Lower leg skin (tissue), 4 donors: ENCODE data around the gene ST3GAL3. TPM values are rescaled to one million over a fixed set of nuclear protein-coding genes. Genes with fewer than 3 reads are reported as not detected.

Source experiments
- DNase-seq, 2 donors: peaks; one replicate each; pipeline ENCODE4 v3.0.0-alpha.2; 2019; ENCODE audit warnings: low spot score in 2 of 2
- H3K4me3 ChIP-seq: fragments of 200-600 bp; sonication (generic); 2 replicates; pipeline ENCODE4 v1.5.1; 2017; ENCODE audit warnings: mild to moderate bottlenecking, low read depth; ENCODE audit not compliant: poor library complexity, severe bottlenecking
- POLR2A ChIP-seq, 2 donors: fragments of 450-650 bp; IDR thresholded peaks; one replicate each; pipeline ENCODE4 v1.6.1; 2016 to 2017; ENCODE audit warnings: antibody characterized with exemption in 2 of 2, mild to moderate bottlenecking in 1 of 2, moderate library complexity in 1 of 2
- WGBS, 2 donors: methylation state at CpG; one replicate each; pipeline ENCODE4 v1.1.5; 2018; 5-methylcytosine and 5-hydroxymethylcytosine counted together
- intact Hi-C: fragments of 100-400 bp; cut with DNase I; formaldehyde crosslinking; loops from one replicate; pipeline ENCODE4 v1.15.0; 2023; ENCODE audit warnings: low total_unique reads
- total RNA-seq, 4 donors: library from RNA; depleted of rRNA; stranded (reverse); fragments of >200 nt; gene quantifications; one replicate each; pipeline ENCODE4 v1.1.0, GENCODE V29; 2016
- TF ChIP-seq, protein P1 (sequence below), 3 donors: fragments of 450-650 bp; IDR thresholded peaks; one replicate each; pipeline ENCODE4 v1.5.1; 2016; ENCODE audit warnings: antibody characterized with exemption in 3 of 3, mild to moderate bottlenecking in 3 of 3, moderate library complexity in 2 of 3

Gene ST3GAL3
- total RNA-seq, 4 donors from 2014 or later, result 6.9 to 10.5 (median 8.0) TPM

DNA sequence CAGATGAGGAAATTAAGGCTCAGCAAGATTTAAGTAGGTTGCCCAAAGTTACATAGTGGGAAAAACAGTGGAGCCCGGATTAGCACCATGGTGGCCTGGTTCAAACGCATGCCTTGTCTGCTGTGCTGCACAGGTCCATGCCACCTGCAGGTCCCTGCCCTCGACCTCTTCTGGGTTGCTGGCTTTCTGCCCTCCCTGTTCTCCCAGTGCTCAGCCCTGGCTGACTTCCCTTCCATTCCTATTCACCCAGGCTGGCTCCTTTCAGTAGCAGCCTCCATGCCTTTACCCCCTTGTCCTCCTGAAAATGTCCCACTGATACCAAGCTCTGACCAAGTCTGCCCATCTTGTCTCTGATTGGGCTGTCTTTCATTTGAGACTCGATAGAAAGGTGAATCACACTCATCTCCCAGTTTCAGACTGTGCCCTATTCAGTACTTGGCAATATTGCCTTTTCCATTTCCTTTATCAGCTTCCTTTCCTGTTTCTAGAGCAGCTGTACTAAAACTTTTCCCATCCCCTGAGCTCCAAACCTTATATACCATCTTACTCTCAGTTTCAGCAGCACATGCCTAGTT is 75.8 kb downstream of the ST3GAL3 start:
- no peak overlapping the region for H3K4me3 ChIP-seq
- intact Hi-C loops, result no loop called here
- no peak for DNase-seq
- TF ChIP-seq, protein P1, sequence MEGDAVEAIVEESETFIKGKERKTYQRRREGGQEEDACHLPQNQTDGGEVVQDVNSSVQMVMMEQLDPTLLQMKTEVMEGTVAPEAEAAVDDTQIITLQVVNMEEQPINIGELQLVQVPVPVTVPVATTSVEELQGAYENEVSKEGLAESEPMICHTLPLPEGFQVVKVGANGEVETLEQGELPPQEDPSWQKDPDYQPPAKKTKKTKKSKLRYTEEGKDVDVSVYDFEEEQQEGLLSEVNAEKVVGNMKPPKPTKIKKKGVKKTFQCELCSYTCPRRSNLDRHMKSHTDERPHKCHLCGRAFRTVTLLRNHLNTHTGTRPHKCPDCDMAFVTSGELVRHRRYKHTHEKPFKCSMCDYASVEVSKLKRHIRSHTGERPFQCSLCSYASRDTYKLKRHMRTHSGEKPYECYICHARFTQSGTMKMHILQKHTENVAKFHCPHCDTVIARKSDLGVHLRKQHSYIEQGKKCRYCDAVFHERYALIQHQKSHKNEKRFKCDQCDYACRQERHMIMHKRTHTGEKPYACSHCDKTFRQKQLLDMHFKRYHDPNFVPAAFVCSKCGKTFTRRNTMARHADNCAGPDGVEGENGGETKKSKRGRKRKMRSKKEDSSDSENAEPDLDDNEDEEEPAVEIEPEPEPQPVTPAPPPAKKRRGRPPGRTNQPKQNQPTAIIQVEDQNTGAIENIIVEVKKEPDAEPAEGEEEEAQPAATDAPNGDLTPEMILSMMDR (IDR thresholded peaks at IDR 0.05), result no peak
- no peak for TF ChIP-seq POLR2A (IDR thresholded peaks at IDR 0.05)
- 71 to 73% methylated on average over 4 of the region's 4 CpGs for WGBS, 2 donors

DNA sequence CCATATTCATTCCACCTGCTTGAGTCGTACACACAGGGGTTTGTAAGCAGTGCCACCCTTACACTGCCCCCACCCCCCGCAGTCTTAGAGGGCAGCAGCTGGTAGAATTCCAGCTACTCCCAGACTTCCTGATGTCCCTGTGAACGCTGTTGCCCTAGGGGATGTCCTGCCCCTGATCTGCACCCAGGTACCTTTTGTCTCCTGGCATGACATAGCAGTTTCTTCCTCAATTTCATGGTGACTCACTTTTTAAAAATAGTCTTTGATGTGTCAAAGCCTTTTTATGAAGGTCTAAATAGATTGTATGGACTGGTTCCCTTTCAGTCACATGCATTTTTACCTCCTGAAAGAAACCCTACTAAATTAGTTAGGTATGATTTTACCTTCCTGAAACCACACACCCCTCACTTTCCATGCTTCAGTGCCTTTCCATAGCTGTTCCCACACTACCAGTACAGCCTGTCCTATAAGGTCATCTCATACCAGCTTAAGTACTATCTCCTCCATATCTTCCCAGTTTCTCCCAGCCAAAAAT is 76.4 kb downstream of the ST3GAL3 start:
- 45 to 53% methylated on average over 3 of the region's 3 CpGs for WGBS, 2 donors
- TF ChIP-seq, protein P1 (IDR thresholded peaks at IDR 0.05), result no peak
- TF ChIP-seq POLR2A (IDR thresholded peaks at IDR 0.05), result no peak
- no peak overlapping the region for H3K4me3 ChIP-seq
- intact Hi-C loops, result no loop called here
- no peak for DNase-seq

DNA sequence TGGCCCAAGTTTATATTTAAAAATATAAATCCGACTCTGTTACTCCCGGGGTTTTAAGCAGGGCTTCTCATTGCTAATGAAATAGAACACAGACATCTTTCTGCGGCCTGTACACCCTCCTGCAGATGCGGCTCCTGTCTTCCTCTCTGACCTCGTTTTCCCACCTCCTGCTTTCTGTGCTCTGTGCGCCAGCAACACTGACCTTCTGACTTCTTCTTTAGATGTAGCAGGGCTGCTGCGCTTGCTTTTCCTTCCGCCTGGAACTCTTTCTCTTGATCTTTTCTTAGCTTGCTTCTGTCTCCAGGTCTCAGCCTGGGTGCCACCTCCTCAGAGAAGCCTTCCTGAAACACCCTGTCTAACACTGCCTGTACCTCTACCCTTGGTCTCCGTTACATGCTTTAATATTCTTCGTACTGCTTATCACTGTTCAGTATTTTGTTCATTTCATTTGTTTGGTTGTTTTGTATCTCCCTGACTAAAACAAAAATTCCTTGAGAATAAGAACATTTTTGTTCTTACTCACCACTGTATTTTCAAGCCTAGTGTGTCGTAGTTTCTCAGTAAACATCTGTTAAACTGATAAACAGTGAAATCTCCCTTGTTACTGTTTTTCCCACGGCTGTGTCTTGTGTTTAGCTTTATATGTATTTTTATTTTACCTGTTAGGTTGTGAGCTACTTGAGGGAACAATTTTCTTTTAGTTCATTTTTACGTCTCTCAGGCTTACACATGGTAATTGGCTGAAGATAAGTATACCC is 79.0 kb downstream of the ST3GAL3 start:
- DNase-seq, result no peak
- no peak overlapping the region for H3K4me3 ChIP-seq
- intact Hi-C loops, result no loop called here
- no peak for TF ChIP-seq POLR2A (IDR thresholded peaks at IDR 0.05)
- TF ChIP-seq, protein P1 (IDR thresholded peaks at IDR 0.05), result no peak
- WGBS, 2 donors, result 76 to 84% methylated on average over 13 of the region's 13 CpGs

DNA sequence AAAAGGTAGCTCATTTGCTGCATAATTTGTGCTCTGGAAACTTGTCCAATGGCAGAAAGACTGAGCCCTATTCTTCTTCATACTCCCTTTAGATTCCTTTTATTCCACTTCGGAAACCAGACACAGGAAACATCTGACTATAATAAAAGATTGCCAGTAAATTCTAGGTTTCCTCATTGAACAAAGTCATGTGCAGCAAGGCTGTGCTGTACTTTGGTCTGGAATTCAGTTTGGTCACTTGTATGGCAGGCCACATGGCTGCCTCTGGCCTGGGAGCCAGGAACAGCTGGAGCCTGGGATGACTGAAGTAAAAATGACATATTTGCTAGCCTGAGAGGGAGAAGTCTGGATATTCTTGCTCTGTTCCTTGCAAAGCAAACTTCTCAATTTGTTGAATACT is 79.6 kb downstream of the ST3GAL3 start:
- intact Hi-C loops, result no loop called here
- 44 to 66% methylated on average over 1 of the region's 1 CpG for WGBS, 2 donors
- no peak overlapping the region for H3K4me3 ChIP-seq
- TF ChIP-seq, protein P1 (IDR thresholded peaks at IDR 0.05), result no peak
- TF ChIP-seq POLR2A (IDR thresholded peaks at IDR 0.05), result no peak
- DNase-seq, result peak in 1 of 2 donors; percentile 35

DNA sequence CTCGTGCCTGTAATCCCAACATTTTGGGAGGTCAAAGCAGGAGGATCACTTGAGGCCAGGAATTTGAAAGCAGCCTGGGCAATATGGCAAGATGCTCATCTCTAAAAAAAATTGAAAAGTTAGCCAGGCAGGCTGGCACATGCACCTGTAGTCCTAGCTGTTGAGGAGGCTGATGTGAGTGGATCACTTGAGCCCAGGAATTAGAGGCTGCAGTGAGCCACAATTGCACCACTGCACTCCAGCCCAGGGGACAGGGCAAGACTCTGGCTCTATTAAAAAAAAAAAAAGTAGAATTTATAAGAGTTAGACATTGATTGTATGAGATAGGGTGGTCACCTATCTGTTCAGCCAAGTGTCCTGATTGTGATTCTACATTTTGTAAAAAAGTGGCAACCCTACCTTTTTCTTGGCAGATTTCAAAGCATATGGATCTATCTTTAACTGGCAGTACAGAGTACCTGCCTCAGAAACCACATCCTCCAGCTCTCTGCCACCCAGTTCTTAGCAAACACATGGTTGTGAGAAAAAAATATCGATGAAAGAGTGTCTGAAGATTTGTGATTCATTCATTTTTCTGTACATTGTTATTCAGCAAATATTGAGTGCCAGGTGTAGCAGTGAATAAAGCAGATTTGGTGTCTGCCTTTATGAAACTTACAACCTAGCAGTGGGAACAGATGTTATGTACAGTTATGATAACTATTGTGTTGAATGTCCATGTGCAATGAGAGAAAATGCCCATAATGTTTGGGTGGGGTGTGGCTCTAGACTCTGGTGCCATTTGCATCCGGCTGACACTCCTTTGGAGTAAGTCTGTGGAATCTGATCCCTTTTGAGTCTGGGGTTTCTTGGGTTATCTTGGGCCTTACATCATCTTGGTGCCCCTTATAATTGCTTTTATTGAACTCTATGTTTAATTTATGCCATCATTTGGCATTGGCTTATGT is 82.5 kb downstream of the ST3GAL3 start:
- 91 to 95% methylated on average over 3 of the region's 3 CpGs for whole genome bisulfite sequencing, 2 donors
- H3K4me3 ChIP-seq, result no peak overlapping the region
- TF ChIP-seq POLR2A (IDR thresholded peaks at IDR 0.05), result no peak
- intact Hi-C loops, result no loop called here
- DNase-seq, result no peak
